ENCODE results near the gene DCBLD1.

DCBLD1 gene

DNA sequence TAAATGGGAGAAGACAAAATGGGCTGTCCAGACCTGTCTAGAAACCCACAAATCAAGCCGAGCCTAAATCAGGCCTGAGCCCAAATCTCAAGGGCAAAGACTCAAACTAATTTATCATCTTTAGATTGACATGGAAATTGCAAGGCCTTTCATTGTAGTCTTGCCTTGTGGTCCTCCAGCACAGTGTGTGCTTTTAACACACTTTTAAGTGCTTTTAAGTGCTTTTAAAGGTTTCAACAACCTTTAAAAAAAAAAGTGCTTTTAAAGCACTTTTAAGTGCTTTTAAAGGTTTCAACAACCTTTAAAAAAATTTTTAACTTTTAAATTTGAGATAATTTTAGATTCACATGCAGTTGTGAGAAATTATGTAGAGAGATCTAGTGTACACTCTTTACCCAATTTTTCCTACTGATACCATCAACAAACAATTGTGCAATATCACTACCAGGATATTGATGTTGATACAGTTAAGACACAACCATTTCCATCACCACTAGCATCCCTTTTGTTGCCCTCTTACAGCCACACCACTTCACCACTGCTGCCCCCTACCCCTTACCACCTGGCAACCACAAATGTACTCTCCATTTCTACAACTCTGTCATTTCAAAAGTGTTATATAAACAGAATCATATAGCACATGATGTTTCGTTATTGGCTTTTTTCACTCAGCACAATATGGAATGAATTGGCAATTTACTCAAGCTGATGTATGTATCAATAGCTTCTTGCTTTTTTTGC is 23.1 kb upstream of the DCBLD1 start:
- Histone ChIP-seq H3K9ac (ENCODE audit: low read depth, low read length, poor library complexity) (no peak overlapping the region), H2AK5ac (ENCODE audit: low read depth, low read length) (no peak overlapping the region), H3K18ac (ENCODE audit: low read length) (no peak overlapping the region), H3K4me2 (ENCODE audit: insufficient read depth, low read length, poor library complexity, severe bottlenecking) (no peak overlapping the region), H3K14ac (ENCODE audit: low read length) (no peak overlapping the region), H2BK5ac (ENCODE audit: low read length) (no peak overlapping the region), H2BK12ac (ENCODE audit: low read length) (no peak overlapping the region), H3K4me1 (ENCODE audit: control insufficient read depth in 2 of 2, insufficient read depth in 1 of 2, low read depth in 1 of 2, low read length in 2 of 2) (no peaks in the 10 kb centered on the region), H3K79me1 (ENCODE audit: low read depth, low read length) (no peaks in the 10 kb centered on the region), H3K4ac (ENCODE audit: low read length) (no peak overlapping the region), H4K91ac (ENCODE audit: low read depth, low read length, poor library complexity) (no peak overlapping the region), H2AFZ (ENCODE audit: low read length) (no peak overlapping the region), H2BK15ac (ENCODE audit: low read length) (no peak overlapping the region), H3K4me3 (ENCODE audit: low read length in 2 of 2) (no peak overlapping the region), H4K8ac (ENCODE audit: low read depth, low read length) (no peak overlapping the region), H2BK120ac (ENCODE audit: low read depth, low read length) (no peak overlapping the region), H3K23ac (ENCODE audit: low read depth, low read length, poor library complexity) (no peak overlapping the region), H3K27ac (replicated peaks; ENCODE audit: low read length) (no peak overlapping the region), H3K9me3 (replicated peaks in 1 of 2; ENCODE audit: control insufficient read depth in 2 of 2, insufficient read depth in 1 of 2, low read depth in 1 of 2, low read length in 2 of 2) (no peaks in the 10 kb centered on the region), H3K27me3 (ENCODE audit: control insufficient read depth in 3 of 3, insufficient read depth in 3 of 3, low read depth in 1 of 3, low read length in 3 of 3) (peaks cover 0 to 7% (median 2%) of the 10 kb centered on the region in 3 experiments), H3K36me3 (replicated peaks in 1 of 2; ENCODE audit: control insufficient read depth in 2 of 2, insufficient read depth in 2 of 2, low read length in 2 of 2) (no peaks in the 10 kb centered on the region)
- WGBS, 2 donors (ENCODE audit: extremely low coverage in 2 of 2, insufficient read length in 2 of 2, insufficient replicate concordance in 1 of 2) = no CpG with 5 or more reads among the region's 2 CpGs
- no peak for DNase-seq (ENCODE audit: low spot score)

GRCh38 chr6:117463762-117464665 is 18.5 kb upstream of the DCBLD1 start:
- Histone ChIP-seq H2BK5ac (ENCODE audit: low read length) (no peak overlapping the region), H4K91ac (ENCODE audit: low read depth, low read length, poor library complexity) (no peak overlapping the region), H3K9ac (ENCODE audit: low read depth, low read length, poor library complexity) (no peak overlapping the region), H3K9me3 (replicated peaks in 1 of 2; ENCODE audit: control insufficient read depth in 2 of 2, insufficient read depth in 1 of 2, low read depth in 1 of 2, low read length in 2 of 2) (no peaks in the 10 kb centered on the region), H3K18ac (ENCODE audit: low read length) (no peak overlapping the region), H2AFZ (ENCODE audit: low read length) (no peak overlapping the region), H2AK5ac (ENCODE audit: low read depth, low read length) (no peak overlapping the region), H2BK120ac (ENCODE audit: low read depth, low read length) (no peak overlapping the region), H3K4me1 (ENCODE audit: control insufficient read depth in 2 of 2, insufficient read depth in 1 of 2, low read depth in 1 of 2, low read length in 2 of 2) (no peaks in the 10 kb centered on the region), H3K36me3 (replicated peaks in 1 of 2; ENCODE audit: control insufficient read depth in 2 of 2, insufficient read depth in 2 of 2, low read length in 2 of 2) (no peaks in the 10 kb centered on the region), H4K8ac (ENCODE audit: low read depth, low read length) (no peak overlapping the region), H2BK12ac (ENCODE audit: low read length) (no peak overlapping the region), H3K27ac (replicated peaks; ENCODE audit: low read length) (no peak overlapping the region), H3K23ac (ENCODE audit: low read depth, low read length, poor library complexity) (no peak overlapping the region), H3K4me2 (ENCODE audit: insufficient read depth, low read length, poor library complexity, severe bottlenecking) (no peak overlapping the region), H3K14ac (ENCODE audit: low read length) (no peak overlapping the region), H3K4me3 (ENCODE audit: low read length in 2 of 2) (no peak overlapping the region), H3K79me1 (ENCODE audit: low read depth, low read length) (no peaks in the 10 kb centered on the region), H2BK15ac (ENCODE audit: low read length) (no peak overlapping the region), H3K27me3 (ENCODE audit: control insufficient read depth in 3 of 3, insufficient read depth in 3 of 3, low read depth in 1 of 3, low read length in 3 of 3) (peaks cover 0 to 18% (median 0%) of the 10 kb centered on the region in 3 experiments), H3K4ac (ENCODE audit: low read length) (no peak overlapping the region)
- no CpG with 5 or more reads among the region's 4 CpGs for WGBS, 2 donors (ENCODE audit: extremely low coverage in 2 of 2, insufficient read length in 2 of 2, insufficient replicate concordance in 1 of 2)
- DNase-seq (ENCODE audit: low spot score) = no peak

GRCh38 chr6:117464700-117465099 is 17.8 kb upstream of the DCBLD1 start:
- H3K27ac ChIP-seq (replicated peaks; ENCODE audit: low read length) = no peak overlapping the region
- H3K14ac ChIP-seq (ENCODE audit: low read length) = no peak overlapping the region

DNA sequence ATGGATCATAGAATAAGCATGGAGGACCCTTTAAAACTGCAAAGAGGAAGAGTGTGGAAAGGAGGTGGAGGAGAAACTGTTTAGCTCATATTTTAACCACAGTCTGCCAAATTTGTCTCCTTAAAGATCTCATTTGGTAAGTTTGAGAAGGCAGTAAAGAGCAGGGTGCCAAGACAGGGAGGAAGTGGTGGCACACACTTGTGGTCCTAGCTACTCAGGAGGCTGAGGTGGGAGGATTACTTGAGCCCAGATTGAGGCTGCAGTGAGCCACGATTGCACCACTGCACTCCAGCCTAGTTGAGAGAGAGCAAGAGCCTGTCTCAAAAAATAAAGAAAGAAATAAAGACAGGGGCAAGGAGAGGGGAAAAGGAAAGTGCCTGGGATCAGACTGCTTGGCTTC is 16.8 kb upstream of the DCBLD1 start:
- DNase-seq (ENCODE audit: low spot score) = no peak
- Histone ChIP-seq H3K27me3 (ENCODE audit: control insufficient read depth in 3 of 3, insufficient read depth in 3 of 3, low read depth in 1 of 3, low read length in 3 of 3) (peaks cover 0 to 22% (median 0%) of the 10 kb centered on the region in 3 experiments), H3K4ac (ENCODE audit: low read length) (no peak overlapping the region), H2AK5ac (ENCODE audit: low read depth, low read length) (no peak overlapping the region), H3K9me3 (replicated peaks in 1 of 2; ENCODE audit: control insufficient read depth in 2 of 2, insufficient read depth in 1 of 2, low read depth in 1 of 2, low read length in 2 of 2) (no peaks in the 10 kb centered on the region), H4K8ac (ENCODE audit: low read depth, low read length) (no peak overlapping the region), H3K79me1 (ENCODE audit: low read depth, low read length) (no peaks in the 10 kb centered on the region), H2BK15ac (ENCODE audit: low read length) (no peak overlapping the region), H4K91ac (ENCODE audit: low read depth, low read length, poor library complexity) (no peak overlapping the region), H3K27ac (replicated peaks; ENCODE audit: low read length) (no peak overlapping the region), H3K14ac (ENCODE audit: low read length) (no peak overlapping the region), H3K18ac (ENCODE audit: low read length) (no peak overlapping the region), H3K36me3 (replicated peaks in 1 of 2; ENCODE audit: control insufficient read depth in 2 of 2, insufficient read depth in 2 of 2, low read length in 2 of 2) (no peaks in the 10 kb centered on the region), H3K4me2 (ENCODE audit: insufficient read depth, low read length, poor library complexity, severe bottlenecking) (no peak overlapping the region), H3K4me1 (ENCODE audit: control insufficient read depth in 2 of 2, insufficient read depth in 1 of 2, low read depth in 1 of 2, low read length in 2 of 2) (no peaks in the 10 kb centered on the region), H2BK5ac (ENCODE audit: low read length) (no peak overlapping the region), H3K9ac (ENCODE audit: low read depth, low read length, poor library complexity) (no peak overlapping the region), H2AFZ (ENCODE audit: low read length) (no peak overlapping the region), H3K4me3 (ENCODE audit: low read length in 2 of 2) (no peak overlapping the region), H2BK12ac (ENCODE audit: low read length) (no peak overlapping the region), H3K23ac (ENCODE audit: low read depth, low read length, poor library complexity) (no peak overlapping the region), H2BK120ac (ENCODE audit: low read depth, low read length) (no peak overlapping the region)
- WGBS, 2 donors (ENCODE audit: extremely low coverage in 2 of 2, insufficient read length in 2 of 2, insufficient replicate concordance in 1 of 2) = no CpG with 5 or more reads among the region's 1 CpG

More at GRCh38 chr6:117464700-117465099, 17.8 kb upstream of the DCBLD1 start:
- no peak overlapping the region for H4K8ac ChIP-seq (ENCODE audit: low read depth, low read length)
- H2BK15ac ChIP-seq (ENCODE audit: low read length) = no peak overlapping the region
- no peak overlapping the region for H2BK12ac ChIP-seq (ENCODE audit: low read length)
- H3K79me1 ChIP-seq (ENCODE audit: low read depth, low read length) = no peaks in the 10 kb centered on the region
- no peak overlapping the region for H3K4me2 ChIP-seq (ENCODE audit: insufficient read depth, low read length, poor library complexity, severe bottlenecking)
- H3K27me3 ChIP-seq (ENCODE audit: control insufficient read depth in 3 of 3, insufficient read depth in 3 of 3, low read depth in 1 of 3, low read length in 3 of 3) = peaks cover 0 to 21% (median 0%) of the 10 kb centered on the region in 3 experiments
- H4K91ac ChIP-seq (ENCODE audit: low read depth, low read length, poor library complexity) = no peak overlapping the region
- no CpG with 5 or more reads among the region's 2 CpGs for WGBS, 2 donors (ENCODE audit: extremely low coverage in 2 of 2, insufficient read length in 2 of 2, insufficient replicate concordance in 1 of 2)
- no peaks in the 10 kb centered on the region for H3K4me1 ChIP-seq (ENCODE audit: control insufficient read depth in 2 of 2, insufficient read depth in 1 of 2, low read depth in 1 of 2, low read length in 2 of 2)
- no peaks in the 10 kb centered on the region for H3K9me3 ChIP-seq (replicated peaks in 1 of 2; ENCODE audit: control insufficient read depth in 2 of 2, insufficient read depth in 1 of 2, low read depth in 1 of 2, low read length in 2 of 2)
- no peak overlapping the region for H3K23ac ChIP-seq (ENCODE audit: low read depth, low read length, poor library complexity)
- H3K9ac ChIP-seq (ENCODE audit: low read depth, low read length, poor library complexity) = no peak overlapping the region
- H3K36me3 ChIP-seq (replicated peaks in 1 of 2; ENCODE audit: control insufficient read depth in 2 of 2, insufficient read depth in 2 of 2, low read length in 2 of 2) = no peaks in the 10 kb centered on the region
- H2AFZ ChIP-seq (ENCODE audit: low read length) = no peak overlapping the region
- H2AK5ac ChIP-seq (ENCODE audit: low read depth, low read length) = no peak overlapping the region
- H2BK120ac ChIP-seq (ENCODE audit: low read depth, low read length) = no peak overlapping the region
- H3K4me3 ChIP-seq (ENCODE audit: low read length in 2 of 2) = no peak overlapping the region
- H2BK5ac ChIP-seq (ENCODE audit: low read length) = no peak overlapping the region
- H3K18ac ChIP-seq (ENCODE audit: low read length) = no peak overlapping the region
- no peak for DNase-seq (ENCODE audit: low spot score)
- no peak overlapping the region for H3K4ac ChIP-seq (ENCODE audit: low read length)
